Daoy (cell line): ENCODE measurements around the gene TGFB1I1. TPM values are rescaled to one million over a fixed set of nuclear protein-coding genes. Genes with fewer than 3 reads are reported as not detected.
"Not testable (repeated sequence)": the region's sequence is repeated elsewhere in the genome, so short reads cannot be mapped to it uniquely, and the experiment has no call there.

Source experiments
- DNase-seq: peaks from one replicate; pipeline ENCODE4 v3.0.0-alpha.2; 2015; ENCODE audit warnings: low read depth
- total RNA-seq: library from RNA; depleted of rRNA; stranded (reverse); fragments of >200 nt; shearing (Covaris generic); gene quantifications from 2 replicates; pipeline ENCODE4 v1.2.3, GENCODE V29; 2014

Gene TGFB1I1
- total RNA-seq, 1 experiment from 2014 or later: 20.7 TPM

GRCh38 chr16:31471241-31471874 lies 594 bp upstream of the TGFB1I1 start:
- DNase-seq: no peak

GRCh38 chr16:31472709-31473203 lies 804 bp downstream of the TGFB1I1 start:
- peak; percentile 76 for DNase-seq

- DNase-seq: no peak
Observed at GRCh38 chr16:31473264-31473984, 1.5 kb downstream of the TGFB1I1 start.

GRCh38 chr16:31474173-31474714 lies 2.3 kb downstream of the TGFB1I1 start:
- DNase-seq: no peak

GRCh38 chr16:31474773-31475738 lies 3.1 kb downstream of the TGFB1I1 start:
- no peak for DNase-seq

- no peak for DNase-seq
Observed at GRCh38 chr16:31475946-31476302, 4.0 kb downstream of the TGFB1I1 start.

- DNase-seq: no peak
Observed at GRCh38 chr16:31476303-31477219, 4.6 kb downstream of the TGFB1I1 start.

GRCh38 chr16:31477220-31478216 lies 5.6 kb downstream of the TGFB1I1 start:
- DNase-seq: no peak

- no peak for DNase-seq
Observed at GRCh38 chr16:31478956-31479355, 7.0 kb downstream of the TGFB1I1 start.

GRCh38 chr16:31479751-31480150 lies 7.8 kb downstream of the TGFB1I1 start:
- no peak for DNase-seq

GRCh38 chr16:31480851-31481536 lies 9.0 kb downstream of the TGFB1I1 start:
- no peak for DNase-seq

GRCh38 chr16:31483081-31483480 lies 11.1 kb downstream of the TGFB1I1 start, which contains the start of gene SLC5A2:
Gene SLC5A2, plus strand, starts transcription at chr16:31483123. Its CDS starts 14 bp downstream, at chr16:31483137.
- no peak for DNase-seq

- not testable (repeated sequence) for DNase-seq
Observed at GRCh38 chr16:31484048-31484447, 12.1 kb downstream of the TGFB1I1 start.

GRCh38 chr16:31484491-31485171 lies 12.7 kb downstream of the TGFB1I1 start:
- peak; percentile 18 for DNase-seq

GRCh38 chr16:31485571-31485970 lies 13.6 kb downstream of the TGFB1I1 start:
- no peak for DNase-seq

- DNase-seq: no peak
Observed at GRCh38 chr16:31486045-31486444, 14.1 kb downstream of the TGFB1I1 start.

- DNase-seq: no peak
Observed at GRCh38 chr16:31487071-31487719, 15.2 kb downstream of the TGFB1I1 start.
